GM12865 (cell line): Measurements from ENCODE around the gene PDE6B.

Experiments
- DNase-seq: peaks from one replicate; pipeline ENCODE4 v3.0.0; 2010; ENCODE audit warnings: low read depth
- H3K4me3 ChIP-seq: 2 replicates; pipeline ENCODE4 v1.5.1; 2011; ENCODE audit warnings: mild to moderate bottlenecking, low read depth, low read length, control low read depth
- CTCF ChIP-seq: IDR thresholded peaks from 2 replicates; pipeline ENCODE4 v1.5.1; 2011; ENCODE audit warnings: low read length, control low read depth, low read depth, inconsistent platforms; ENCODE audit not compliant: insufficient read depth; ENCODE audit errors: missing control alignments

Gene PDE6B

GRCh38 chr4:610411-611261 is 14.7 kb upstream of the PDE6B start:
- TF ChIP-seq CTCF, result no peak
- no peak for DNase-seq
- H3K4me3 ChIP-seq, result no peak overlapping the region

GRCh38 chr4:612052-612748 is 13.2 kb upstream of the PDE6B start:
- no peak for TF ChIP-seq CTCF
- DNase-seq, result no peak
- no peak overlapping the region for H3K4me3 ChIP-seq

- no peak for DNase-seq
- H3K4me3 ChIP-seq, result no peak overlapping the region
- no peak for TF ChIP-seq CTCF
These were observed 12.6 kb upstream of the PDE6B start for GRCh38 chr4:612749-613125.

- no peak for TF ChIP-seq CTCF
- no peak overlapping the region for H3K4me3 ChIP-seq
- DNase-seq, result no peak
These were observed 12.2 kb upstream of the PDE6B start for GRCh38 chr4:613126-613525.

GRCh38 chr4:616091-616490 is 9.3 kb upstream of the PDE6B start:
- H3K4me3 ChIP-seq, result no peak overlapping the region
- TF ChIP-seq CTCF, result no peak
- DNase-seq, result no peak

- H3K4me3 ChIP-seq, result no peak overlapping the region
- DNase-seq, result no peak
- TF ChIP-seq CTCF, result no peak
These were observed 8.3 kb upstream of the PDE6B start for GRCh38 chr4:616911-617643.
